ENCODE data around the gene ATP6V1G3.

- TF ChIP-seq CTCF (IDR thresholded peaks at IDR 0.05 in 8 of 11, conservative IDR thresholded peaks at IDR 0.05 in 3 of 11) (no peak), POLR2A (IDR thresholded peaks at IDR 0.05) (no peak)
Observed at GRCh38 chr1:198480876-198481275, 59.6 kb downstream of the ATP6V1G3 start.

All from spleen (tissue), 7 donors.